Hematopoietic multipotent progenitor cell treated with erythropoietin and hydrocortisone succinate and interleukin-3 and kit ligand, for 8 days (in vitro differentiated cells): Measurements from ENCODE around the gene NLE1.
"Not testable (repeated sequence)": the region's sequence is repeated elsewhere in the genome, so short reads cannot be mapped to it uniquely, and the experiment has no call there.

Experiments used
- DNase-seq: peaks from one replicate; pipeline ENCODE4 v3.0.0-alpha.2; 2015

NLE1 gene

DNA sequence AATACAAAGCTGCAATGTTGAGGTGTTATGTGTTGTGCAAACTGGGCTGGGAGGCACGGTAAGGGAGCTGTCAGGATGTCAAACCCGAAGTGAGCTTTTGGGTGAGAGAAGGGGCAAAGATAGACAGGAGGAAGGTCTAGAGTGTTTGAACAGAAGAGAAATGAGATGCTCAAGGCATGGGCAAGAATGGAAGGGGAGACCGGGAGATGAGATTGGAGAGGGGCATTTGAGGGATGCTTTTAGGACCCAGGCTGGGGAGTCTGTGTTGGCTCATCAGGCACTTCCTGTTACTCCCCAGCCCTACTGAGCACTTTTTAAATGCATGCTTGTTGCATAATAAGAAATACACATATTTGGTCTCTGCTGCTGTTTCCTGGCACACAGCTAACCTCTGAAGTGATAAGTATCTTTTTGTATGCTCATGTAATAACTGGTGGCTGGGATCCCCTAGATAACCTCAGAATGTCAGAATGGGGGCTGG is 19.2 kb upstream of the NLE1 start:
- peak; percentile 27 for DNase-seq

- DNase-seq = no peak
Measured at GRCh38 chr17:35160354-35161201, 18.5 kb upstream of the NLE1 start.

GRCh38 chr17:35159940-35160339 is 17.8 kb upstream of the NLE1 start:
- no peak for DNase-seq

DNA sequence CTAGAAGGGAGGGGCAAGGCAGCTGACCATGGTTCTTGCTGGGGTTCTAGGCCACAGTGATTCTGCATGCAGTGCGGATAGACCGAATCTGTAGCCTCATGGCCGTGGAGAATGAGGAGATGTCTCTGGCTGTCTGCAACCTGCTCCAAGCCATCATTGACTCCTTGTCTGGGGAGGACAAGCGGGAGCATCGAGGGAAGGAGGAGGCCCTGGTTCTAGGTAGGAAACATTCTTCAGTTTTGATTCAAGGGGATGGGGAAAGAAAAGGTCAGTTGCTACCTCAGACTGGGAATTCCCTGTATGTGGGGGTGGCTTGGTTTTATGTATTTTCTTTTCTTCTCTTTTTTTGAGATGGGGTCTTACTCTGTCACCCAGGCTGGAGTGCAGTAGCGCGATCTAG is 13.1 kb upstream of the NLE1 start:
- no peak for DNase-seq

DNA sequence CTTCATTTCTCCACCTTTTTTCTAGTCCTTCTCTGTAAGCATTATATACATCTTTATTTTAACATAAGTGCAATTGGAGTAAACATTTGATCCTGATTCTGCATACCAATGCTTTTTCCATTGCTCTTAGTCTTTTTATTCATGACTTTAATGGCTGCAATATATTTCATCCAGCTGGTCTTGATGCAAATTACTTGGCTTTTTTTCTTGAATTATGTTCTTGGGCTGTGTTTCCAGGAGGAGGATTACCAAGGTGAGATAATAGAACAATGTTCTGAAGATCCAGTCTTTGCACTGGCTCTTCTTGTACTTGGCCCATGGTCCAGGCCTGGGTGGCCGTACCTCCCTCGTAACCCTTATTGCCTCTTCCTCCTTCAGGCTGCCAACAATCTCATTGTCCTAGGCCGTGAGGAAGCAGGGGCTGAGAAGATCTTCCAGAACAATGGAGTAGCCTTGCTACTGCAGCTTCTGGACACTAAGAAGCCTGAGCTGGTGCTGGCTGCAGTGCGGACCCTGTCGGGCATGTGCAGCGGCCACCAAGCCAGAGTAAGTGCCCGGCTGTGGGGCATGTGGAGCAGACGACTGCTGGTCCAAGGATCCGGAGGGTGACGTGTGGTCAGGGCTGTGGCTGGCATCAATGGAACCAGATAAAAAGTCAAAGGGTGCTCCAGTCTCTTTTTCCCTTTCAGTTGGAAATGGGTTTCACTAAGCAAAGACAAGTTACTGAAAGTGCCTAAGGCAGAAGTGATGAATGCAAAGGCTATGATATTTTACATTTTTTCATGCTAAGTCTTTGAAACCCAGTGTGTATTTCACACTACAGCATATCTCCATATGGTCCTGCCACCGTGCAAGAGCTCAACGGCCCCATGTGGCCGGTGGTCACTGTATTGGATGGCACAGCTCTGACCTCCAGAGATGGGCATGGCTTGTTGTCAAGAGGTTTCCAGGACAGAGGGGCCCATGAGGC is 12.4 kb upstream of the NLE1 start:
- DNase-seq = no peak

DNA sequence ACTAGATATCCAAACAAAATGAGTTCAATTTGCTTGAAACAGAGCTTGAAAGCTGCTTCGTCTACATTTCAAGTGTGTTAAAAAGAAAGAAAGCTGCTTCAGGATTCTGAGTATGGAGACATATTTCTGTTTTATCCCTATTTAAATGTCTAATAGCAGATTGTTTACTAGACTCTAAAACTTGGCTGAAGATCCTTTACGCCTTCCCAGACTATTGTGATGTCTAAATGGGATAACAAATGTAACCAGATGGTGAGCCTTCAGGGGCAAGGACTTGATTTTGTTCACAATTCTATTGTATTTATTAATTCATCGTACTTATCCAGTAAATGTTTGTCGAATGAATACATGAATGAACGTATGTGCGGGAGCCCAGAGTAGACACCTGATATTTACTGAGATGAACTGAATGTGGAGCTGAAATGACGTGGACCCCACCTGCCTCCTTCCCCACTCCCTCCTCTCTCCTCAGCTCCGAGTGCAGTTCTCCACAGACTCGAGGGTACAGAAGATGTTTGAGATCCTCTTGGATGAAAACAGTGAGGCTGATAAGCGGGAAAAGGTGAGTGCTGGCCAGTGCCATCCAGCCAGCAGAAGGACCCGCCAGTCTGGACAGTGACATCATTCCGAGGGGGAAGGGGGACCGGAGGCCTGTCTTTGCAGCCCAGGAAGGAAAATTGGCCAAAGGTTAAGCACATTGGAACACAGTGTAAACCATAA is 10.5 kb upstream of the NLE1 start:
- DNase-seq = no peak

GRCh38 chr17:35151080-35151479 is 9.0 kb upstream of the NLE1 start:
- not testable (repeated sequence) for DNase-seq

DNA sequence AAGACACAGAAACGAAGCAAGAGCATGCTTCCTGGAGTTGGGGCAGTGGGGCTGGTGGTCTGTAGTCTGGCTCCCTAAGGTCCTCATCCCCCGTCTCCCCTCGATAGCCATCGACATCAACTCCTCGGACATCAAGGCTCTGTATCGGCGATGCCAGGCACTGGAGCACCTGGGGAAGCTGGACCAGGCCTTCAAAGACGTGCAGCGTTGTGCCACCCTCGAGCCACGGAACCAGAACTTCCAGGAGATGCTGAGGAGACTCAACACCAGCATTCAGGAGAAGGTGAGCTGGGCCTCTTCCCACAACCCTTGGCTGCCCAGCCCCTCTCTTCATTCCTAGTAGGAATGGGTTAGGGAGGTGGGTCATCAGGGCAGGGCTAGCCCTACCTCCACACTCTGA is 7.8 kb upstream of the NLE1 start:
- DNase-seq = no peak

GRCh38 chr17:35148144-35148543 is 6.0 kb upstream of the NLE1 start:
- DNase-seq = no peak

DNA sequence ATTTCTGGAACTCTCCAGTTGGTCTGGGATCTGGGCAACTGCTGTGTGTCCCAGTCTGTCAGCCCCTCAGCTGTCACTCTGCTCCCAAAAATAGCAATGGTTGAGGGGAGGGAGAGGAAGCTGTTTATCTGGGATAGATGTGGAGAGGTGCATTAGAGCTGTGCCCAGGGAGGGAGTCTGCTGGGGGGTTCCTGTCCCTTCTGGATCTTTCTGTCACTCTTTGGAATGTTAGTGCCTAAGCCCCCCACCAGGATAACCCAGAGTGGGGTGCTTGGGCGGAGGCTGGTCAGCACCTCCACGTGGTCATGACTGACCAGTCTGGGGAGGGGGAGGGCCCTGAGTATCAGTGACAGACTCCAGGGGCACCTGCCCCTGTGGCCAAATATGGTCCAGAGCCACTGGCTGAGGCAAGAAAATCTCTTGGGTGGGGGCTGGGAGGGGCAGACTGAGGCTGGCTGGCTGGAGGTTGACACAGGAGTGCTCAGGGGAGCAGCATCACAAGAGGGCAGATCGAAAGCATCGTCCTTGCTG is 5.3 kb upstream of the NLE1 start, which contains the start of gene UNC45B:
Gene UNC45B (plus strand): TSS at position 443 of the 531 bp plus-strand sequence. CDS start 447 bp downstream, outside the sequence.
- no peak for DNase-seq

GRCh38 chr17:35146214-35146833 is 4.2 kb upstream of the NLE1 start:
- DNase-seq = no peak

DNA sequence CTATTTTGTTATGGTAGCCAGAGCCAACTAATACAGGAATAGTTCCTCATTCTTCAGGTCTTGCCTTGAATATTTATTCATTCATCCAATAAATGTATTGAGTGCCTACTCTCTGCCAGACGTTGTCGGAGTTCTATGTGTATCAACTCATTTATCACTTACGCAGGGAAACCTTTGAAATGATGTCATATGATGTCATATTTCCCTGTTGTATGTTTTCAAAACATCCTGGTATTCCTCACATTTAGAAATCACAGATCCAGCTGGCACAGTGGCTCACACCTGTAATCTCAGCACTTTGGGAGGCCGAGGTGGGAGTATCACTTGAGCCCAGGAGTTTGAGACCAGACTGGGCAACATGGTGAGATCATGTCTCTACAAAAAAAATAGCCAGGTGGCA is 2.7 kb upstream of the NLE1 start:
- DNase-seq = no peak

DNA sequence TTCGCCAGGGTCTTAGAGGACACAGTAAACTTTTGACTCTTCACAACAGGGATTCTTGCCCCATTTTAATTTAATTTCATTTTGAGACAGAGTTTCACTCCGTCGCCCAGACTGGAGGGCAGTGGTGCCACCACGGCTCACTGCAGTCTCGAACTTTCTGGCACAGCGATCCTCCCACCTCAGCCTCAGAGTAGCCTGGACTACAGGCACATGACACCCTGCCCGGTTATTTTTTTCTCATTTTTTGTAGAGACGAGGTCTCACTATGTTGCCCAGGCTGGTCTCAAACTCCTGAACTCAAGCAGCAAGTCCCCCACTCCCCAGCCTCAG is 329 bp upstream of the NLE1 start:
- no peak for DNase-seq

GRCh38 chr17:35138218-35138617 is 3.9 kb downstream of the NLE1 start:
- DNase-seq = no peak

DNA sequence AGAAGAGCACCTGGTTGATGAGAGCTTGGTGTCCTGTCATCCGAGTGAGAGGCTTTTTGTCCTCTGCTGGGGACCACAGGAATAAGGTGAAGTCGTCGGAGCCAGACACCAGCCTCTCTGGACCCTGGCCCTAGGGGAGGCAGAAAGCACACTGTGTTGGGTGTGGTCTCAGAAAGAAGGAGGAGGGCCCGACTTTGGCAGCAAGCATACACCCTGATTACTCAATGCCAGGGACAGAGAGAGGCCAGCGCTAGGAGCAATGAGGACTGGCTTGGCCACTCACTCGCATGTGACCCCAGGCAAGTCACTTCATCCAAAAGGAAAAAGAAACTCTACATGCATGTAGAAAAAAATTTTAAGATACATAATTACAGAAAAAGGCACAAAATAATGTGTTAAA is 6.8 kb downstream of the NLE1 start:
- DNase-seq = no peak

- no peak for DNase-seq
Measured at GRCh38 chr17:35132816-35133550, 9.1 kb downstream of the NLE1 start.

GRCh38 chr17:35132099-35132498 is 10.0 kb downstream of the NLE1 start:
- no peak for DNase-seq

GRCh38 chr17:35130392-35130791 is 11.7 kb downstream of the NLE1 start:
- no peak for DNase-seq

DNA sequence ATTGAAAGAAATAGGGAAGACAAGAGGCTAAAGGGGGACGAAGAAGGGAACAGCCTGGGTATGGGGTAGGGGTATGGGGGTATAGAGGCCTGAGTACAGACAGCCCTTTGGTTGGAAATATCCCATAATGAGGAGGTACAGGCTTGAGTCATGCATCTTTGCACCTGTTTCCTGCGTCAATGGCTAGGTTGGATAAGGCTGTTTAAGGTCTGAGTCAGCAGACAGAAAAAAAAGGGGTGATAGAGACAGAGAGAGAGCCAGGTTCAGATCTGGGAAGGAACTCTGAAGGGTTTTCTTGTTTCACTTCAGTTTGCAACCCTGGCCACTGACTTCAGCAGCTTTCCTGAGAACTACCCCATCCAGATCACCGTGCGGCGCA is 12.1 kb downstream of the NLE1 start:
- no peak for DNase-seq

DNA sequence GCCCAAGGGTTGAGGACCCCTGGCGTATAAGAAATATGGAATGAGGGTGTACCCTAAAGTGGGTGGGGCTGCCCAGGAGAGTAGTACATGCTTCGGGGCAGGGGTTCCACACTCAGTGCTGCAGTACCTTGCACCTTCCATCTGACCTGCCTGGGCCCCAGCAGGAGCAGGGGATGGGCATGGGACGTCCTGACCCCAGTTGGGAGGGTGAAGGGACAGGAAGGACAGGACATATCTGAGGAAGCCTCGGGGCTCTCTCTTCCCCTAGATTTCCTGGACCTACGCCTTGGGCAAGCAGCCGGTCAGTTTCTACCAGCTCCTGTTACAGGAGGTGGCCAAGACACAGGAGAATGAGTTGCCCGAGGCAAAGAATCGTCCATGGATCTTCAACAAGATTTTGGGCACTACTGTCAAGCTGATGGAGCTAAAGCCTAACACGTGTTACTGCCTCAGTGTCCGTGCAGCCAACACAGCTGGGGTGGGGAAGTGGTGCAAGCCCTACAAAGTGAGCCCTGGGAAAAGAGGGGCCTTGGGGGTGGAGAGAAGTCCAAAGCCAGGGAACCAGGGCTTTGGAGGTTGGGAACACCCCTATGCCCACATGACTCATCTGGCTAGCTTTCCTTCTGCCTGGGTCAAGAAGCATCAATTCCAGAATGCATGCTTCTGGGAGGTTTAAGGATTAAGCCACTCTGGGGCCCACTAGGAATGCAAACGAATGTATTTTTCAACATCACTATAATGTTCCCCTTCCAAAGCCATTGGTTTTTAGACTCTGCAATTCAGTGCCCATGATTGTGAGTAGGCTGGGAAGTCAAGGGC is 12.7 kb downstream of the NLE1 start:
- DNase-seq = no peak
